Nephron (organoid): ENCODE results near the gene AGR2.

Source experiments
- H3K27ac Mint-ChIP-seq, 3 experiments: 2 replicates each; pipeline ENCODE4 v1.8.0; 2020; ENCODE audit warnings: mixed read lengths in 3 of 3, mild to moderate bottlenecking in 2 of 3, moderate library complexity in 1 of 3
- H3K27me3 Mint-ChIP-seq: 2 replicates; pipeline ENCODE4 v1.8.0; 2021; ENCODE audit warnings: low read depth, mild to moderate bottlenecking, moderate library complexity, mixed read lengths
- H3K36me3 Mint-ChIP-seq: 2 replicates; pipeline ENCODE4 v1.8.0; 2020; ENCODE audit warnings: low read depth, mixed read lengths
- H3K4me1 Mint-ChIP-seq: 2 replicates; pipeline ENCODE4 v1.8.0; 2020; ENCODE audit warnings: mixed read lengths
- H3K4me3 Mint-ChIP-seq, 3 experiments: 2 replicates each; pipeline ENCODE4 v1.8.0; 2020; ENCODE audit warnings: mild to moderate bottlenecking in 3 of 3, mixed read lengths in 3 of 3, moderate library complexity in 2 of 3
- H3K9me3 Mint-ChIP-seq: 2 replicates; pipeline ENCODE4 v1.8.0; 2020; ENCODE audit warnings: mixed read lengths
- TF ChIP-seq, protein P1 (sequence below), 3 experiments: fragments of 200-600 bp; sonication (generic); IDR thresholded peaks; one replicate each; pipeline ENCODE4 v1.5.0; 2021; ENCODE audit warnings: antibody characterized with exemption in 3 of 3; ENCODE audit not compliant: unreplicated experiment in 3 of 3

The AGR2 gene

DNA sequence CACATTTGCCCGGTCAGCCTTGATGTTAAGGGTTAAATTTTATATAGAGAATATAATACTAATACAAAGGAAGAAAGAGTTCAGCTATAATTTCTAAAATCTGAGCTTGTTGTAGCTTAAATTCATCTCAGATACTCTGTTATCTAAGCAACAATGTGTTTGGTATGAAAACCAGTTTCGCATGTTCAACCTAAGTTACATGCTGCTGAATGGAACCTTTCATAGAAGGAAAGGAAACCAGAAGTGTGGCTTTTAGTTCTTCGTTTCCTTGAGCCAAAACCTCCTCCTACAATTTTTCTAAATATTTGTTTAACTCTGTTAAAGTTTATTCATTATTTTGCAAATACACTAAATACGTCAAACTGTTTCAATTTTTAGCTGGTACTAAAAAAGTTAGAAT is 18.5 kb downstream of the AGR2 start:
- Mint-ChIP-seq H3K4me1 (peaks cover 11% of the 10 kb centered on the region), H3K36me3 (peaks cover 5% of the 10 kb centered on the region), H3K4me3 (no peak overlapping the region), H3K9me3 (no peaks in the 10 kb centered on the region), H3K27me3 (no peaks in the 10 kb centered on the region), H3K27ac (no peak overlapping the region)
- TF ChIP-seq, protein P1, sequence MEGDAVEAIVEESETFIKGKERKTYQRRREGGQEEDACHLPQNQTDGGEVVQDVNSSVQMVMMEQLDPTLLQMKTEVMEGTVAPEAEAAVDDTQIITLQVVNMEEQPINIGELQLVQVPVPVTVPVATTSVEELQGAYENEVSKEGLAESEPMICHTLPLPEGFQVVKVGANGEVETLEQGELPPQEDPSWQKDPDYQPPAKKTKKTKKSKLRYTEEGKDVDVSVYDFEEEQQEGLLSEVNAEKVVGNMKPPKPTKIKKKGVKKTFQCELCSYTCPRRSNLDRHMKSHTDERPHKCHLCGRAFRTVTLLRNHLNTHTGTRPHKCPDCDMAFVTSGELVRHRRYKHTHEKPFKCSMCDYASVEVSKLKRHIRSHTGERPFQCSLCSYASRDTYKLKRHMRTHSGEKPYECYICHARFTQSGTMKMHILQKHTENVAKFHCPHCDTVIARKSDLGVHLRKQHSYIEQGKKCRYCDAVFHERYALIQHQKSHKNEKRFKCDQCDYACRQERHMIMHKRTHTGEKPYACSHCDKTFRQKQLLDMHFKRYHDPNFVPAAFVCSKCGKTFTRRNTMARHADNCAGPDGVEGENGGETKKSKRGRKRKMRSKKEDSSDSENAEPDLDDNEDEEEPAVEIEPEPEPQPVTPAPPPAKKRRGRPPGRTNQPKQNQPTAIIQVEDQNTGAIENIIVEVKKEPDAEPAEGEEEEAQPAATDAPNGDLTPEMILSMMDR (IDR thresholded peaks at IDR 0.05; ENCODE audit: unreplicated experiment in 3 of 3) = no peak

DNA sequence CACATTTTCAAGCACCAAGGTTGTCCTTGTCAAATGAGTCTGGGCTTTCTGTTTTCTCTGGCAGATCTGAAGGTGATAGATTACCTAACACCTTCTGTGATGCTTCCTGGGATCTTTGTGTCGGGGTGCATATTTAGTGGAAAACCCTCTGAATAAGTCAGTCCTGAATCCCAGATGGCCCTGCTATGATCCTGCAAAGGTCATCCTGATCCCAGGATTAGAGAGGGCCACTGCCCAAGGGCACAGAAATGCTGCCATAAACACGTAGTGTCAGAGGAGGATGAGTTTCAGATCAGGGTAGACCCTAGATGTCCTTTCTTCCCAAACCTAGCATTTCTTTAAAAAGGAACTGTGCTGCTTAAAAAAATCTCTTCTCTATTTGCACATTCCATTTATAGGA is 19.0 kb downstream of the AGR2 start:
- Mint-ChIP-seq H3K4me3 (no peak overlapping the region), H3K9me3 (no peaks in the 10 kb centered on the region), H3K4me1 (peaks cover 12% of the 10 kb centered on the region), H3K27ac (no peak overlapping the region), H3K36me3 (peaks cover 5% of the 10 kb centered on the region), H3K27me3 (no peaks in the 10 kb centered on the region)
- TF ChIP-seq, protein P1 (IDR thresholded peaks at IDR 0.05; ENCODE audit: unreplicated experiment in 3 of 3) = no peak

DNA sequence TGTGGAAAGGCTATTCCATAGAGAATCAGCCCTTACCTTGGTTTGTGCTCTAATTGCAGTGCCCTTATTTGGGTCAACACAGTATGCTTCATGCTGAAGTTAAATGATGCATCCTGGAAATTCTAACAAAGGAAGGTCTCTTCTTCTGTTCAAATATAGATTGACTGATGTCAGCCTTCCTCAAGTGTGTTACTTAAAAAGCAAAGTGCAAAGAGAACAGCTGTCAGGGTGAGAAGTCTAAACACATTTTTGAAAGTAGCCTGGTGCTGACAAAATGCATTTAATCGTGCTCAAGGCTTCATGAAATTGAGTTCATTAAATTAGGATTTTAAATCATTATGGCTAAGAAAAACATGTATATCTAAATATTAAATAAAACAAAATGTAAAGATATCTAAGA is 19.5 kb downstream of the AGR2 start:
- H3K4me1 Mint-ChIP-seq = peaks cover 17% of the 10 kb centered on the region
- H3K27ac Mint-ChIP-seq = no peak overlapping the region
- peaks cover 5% of the 10 kb centered on the region for H3K36me3 Mint-ChIP-seq
- H3K4me3 Mint-ChIP-seq = no peak overlapping the region
- no peaks in the 10 kb centered on the region for H3K27me3 Mint-ChIP-seq
- TF ChIP-seq, protein P1 (IDR thresholded peaks at IDR 0.05; ENCODE audit: unreplicated experiment in 3 of 3) = no peak
- no peaks in the 10 kb centered on the region for H3K9me3 Mint-ChIP-seq

DNA sequence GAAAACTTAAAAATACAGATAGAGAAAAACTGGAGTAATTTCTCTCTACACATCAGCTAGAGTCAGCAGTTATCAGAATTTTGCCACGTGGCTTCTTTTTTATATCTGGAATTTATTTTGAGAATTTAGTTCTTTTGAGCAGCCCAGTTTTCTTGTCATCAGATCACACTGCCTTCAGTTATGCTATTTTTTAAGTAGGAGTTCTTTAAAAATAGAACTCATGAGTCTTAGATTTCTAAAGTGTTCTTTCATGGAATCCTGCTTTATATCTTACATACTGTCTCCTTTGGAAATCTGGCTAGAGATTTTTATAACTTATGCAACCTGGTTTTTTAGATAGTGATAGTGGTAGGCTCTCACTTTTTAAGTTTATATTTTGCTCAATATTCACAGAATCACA is 24.2 kb downstream of the AGR2 start:
- Mint-ChIP-seq H3K36me3 (no peaks in the 10 kb centered on the region), H3K9me3 (no peaks in the 10 kb centered on the region), H3K4me1 (peaks cover 18% of the 10 kb centered on the region)

DNA sequence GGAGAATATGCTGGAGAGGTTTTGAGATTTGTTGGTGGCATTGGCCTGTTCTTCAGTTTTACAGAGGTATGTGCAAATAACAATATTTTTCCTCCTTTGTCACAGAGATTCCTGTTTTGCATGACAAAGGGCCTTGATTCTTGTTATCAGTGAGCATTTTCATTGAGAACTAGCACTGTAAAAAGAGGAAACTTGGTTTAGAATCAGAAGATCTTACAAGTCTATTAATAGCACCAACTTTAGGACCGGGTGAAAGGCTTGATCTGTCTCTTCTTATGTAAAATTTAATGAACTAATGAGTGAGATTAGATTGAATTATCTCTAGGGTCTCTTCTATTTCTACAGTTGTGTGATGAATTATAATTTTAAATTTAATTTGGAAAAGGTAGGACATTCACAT is 25.7 kb downstream of the AGR2 start:
- Mint-ChIP-seq H3K36me3 (no peaks in the 10 kb centered on the region), H3K27me3 (no peaks in the 10 kb centered on the region), H3K4me1 (peaks cover 7% of the 10 kb centered on the region)

More for the DNA sequence above, 24.2 kb downstream of the AGR2 start:
- TF ChIP-seq, protein P1 (IDR thresholded peaks at IDR 0.05; ENCODE audit: unreplicated experiment in 3 of 3) = no peak
- Mint-ChIP-seq H3K4me3 (no peak overlapping the region), H3K27me3 (no peaks in the 10 kb centered on the region), H3K27ac (no peak overlapping the region)

DNA sequence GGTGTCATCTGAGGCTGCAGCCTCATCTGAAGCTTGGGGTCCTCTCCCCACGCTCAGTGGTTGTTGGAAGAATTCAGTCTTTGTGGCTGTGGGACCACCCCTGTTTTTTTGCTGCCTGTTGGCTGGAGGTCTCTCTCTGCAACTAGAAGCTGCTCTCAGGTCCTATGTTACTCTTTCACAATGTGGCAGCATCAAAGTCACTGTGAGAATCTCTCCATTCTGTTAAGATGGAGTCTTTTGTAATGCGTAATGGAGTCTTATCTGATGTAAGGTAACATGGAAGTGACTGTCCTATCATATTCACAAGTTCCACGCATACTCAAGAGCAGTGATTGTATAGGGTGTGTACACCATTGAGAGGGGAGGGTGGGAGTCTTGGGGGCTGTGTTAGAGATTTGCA is 26.3 kb downstream of the AGR2 start:
- Mint-ChIP-seq H3K27ac (no peak overlapping the region), H3K9me3 (no peaks in the 10 kb centered on the region), H3K36me3 (no peaks in the 10 kb centered on the region), H3K4me1 (peaks cover 7% of the 10 kb centered on the region), H3K4me3 (no peak overlapping the region), H3K27me3 (no peaks in the 10 kb centered on the region)
- TF ChIP-seq, protein P1 (IDR thresholded peaks at IDR 0.05; ENCODE audit: unreplicated experiment in 3 of 3) = no peak

More for the DNA sequence above, 25.7 kb downstream of the AGR2 start:
- Mint-ChIP-seq H3K9me3 (no peaks in the 10 kb centered on the region), H3K27ac (no peak overlapping the region), H3K4me3 (no peak overlapping the region)
- TF ChIP-seq, protein P1 (IDR thresholded peaks at IDR 0.05; ENCODE audit: unreplicated experiment in 3 of 3) = no peak
